Right atrium auricular region (tissue), 2 donors: ENCODE data around the gene PCK1. TPM values are rescaled to one million over a fixed set of nuclear protein-coding genes. Genes with fewer than 3 reads are reported as not detected.

ENCODE experiments used
- DNase-seq: peaks from one replicate; pipeline ENCODE4 v3.0.0-alpha.2; 2019; ENCODE audit warnings: low spot score
- H3K27ac ChIP-seq, 2 donors: fragments of 200-600 bp; sonication (generic); 1 replicate in 1 of 2; 2 replicates in 1 of 2; pipeline ENCODE4 v1.5.1; 2016 to 2019
- H3K27me3 ChIP-seq, 2 donors: fragments of 200-600 bp; sonication (generic); one replicate each; pipeline versions ENCODE4 v1.5.1 to v1.6.0; 2017 to 2019
- H3K36me3 ChIP-seq: fragments of 200-600 bp; sonication (generic); one replicate; pipeline ENCODE4 v1.5.1; 2016
- H3K4me1 ChIP-seq, 2 donors: fragments of 200-600 bp; sonication (generic); one replicate each; pipeline versions ENCODE4 v1.5.1 to v1.6.0; 2017 to 2019
- H3K4me3 ChIP-seq, 2 donors: fragments of 200-600 bp; sonication (generic); 1 replicate in 1 of 2; 2 replicates in 1 of 2; pipeline ENCODE4 v1.5.1; 2017 to 2019; ENCODE audit warnings: mild to moderate bottlenecking in 1 of 2, moderate library complexity in 1 of 2
- H3K9me3 ChIP-seq, 2 donors: fragments of 200-600 bp; sonication (generic); one replicate each; pipeline ENCODE4 v1.5.1; 2019
- total RNA-seq, 2 donors: library from RNA; depleted of rRNA; stranded (reverse); fragments of >200 nt; gene quantifications; one replicate each; pipeline ENCODE4 v1.1.0, GENCODE V29; 2016
- TF ChIP-seq, protein P1 (sequence below), 2 donors: fragments of 200-600 bp; sonication (generic); IDR thresholded peaks; one replicate each; pipeline ENCODE4 v1.5.1; 2019; ENCODE audit warnings: antibody characterized with exemption in 2 of 2

Gene PCK1
- total RNA-seq, 2 donors from 2014 or later, result 0.52 to 4.7 TPM

DNA sequence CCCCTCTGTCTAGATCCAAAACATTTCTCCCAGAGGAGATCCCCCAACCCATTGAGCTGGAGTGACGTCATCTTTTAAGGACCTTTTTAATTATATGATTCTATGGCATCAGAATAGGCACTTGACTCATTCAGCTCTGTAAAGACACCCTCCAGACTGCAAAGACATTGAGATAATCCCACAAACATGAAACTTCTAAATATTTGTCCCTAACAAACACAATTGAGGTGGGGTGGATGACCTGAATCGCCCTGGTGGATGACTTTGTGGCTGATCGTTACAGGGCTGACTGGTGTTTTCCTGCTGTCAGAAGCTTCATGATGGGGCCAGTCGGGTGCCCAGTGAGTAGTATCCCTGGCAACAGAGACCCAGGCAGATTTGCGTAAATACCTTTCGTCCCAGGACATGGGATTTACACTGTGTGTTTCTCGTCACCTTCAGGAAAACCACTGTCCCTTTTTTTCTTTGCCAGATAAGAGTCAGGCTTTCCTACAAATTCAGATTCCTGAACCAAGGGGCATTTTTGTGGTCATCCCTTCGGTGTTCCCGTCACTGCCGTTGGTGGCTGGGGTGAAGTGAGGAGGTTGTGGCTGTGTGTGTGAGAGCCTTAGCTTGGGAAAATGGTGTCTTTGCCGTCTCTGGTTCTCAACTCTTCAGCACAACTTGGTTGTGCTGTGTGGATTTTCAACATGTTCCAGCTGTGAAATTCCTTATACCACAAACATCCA is 5.3 kb upstream of the PCK1 start:
- Histone ChIP-seq H3K9me3 (no peaks in the 10 kb centered on the region), H3K4me3 (no peak overlapping the region), H3K36me3 (no peaks in the 10 kb centered on the region), H3K4me1 (no peaks in the 10 kb centered on the region), H3K27me3 (no peaks in the 10 kb centered on the region), H3K27ac (no peak overlapping the region)
- DNase-seq, result no peak
- TF ChIP-seq, protein P1, sequence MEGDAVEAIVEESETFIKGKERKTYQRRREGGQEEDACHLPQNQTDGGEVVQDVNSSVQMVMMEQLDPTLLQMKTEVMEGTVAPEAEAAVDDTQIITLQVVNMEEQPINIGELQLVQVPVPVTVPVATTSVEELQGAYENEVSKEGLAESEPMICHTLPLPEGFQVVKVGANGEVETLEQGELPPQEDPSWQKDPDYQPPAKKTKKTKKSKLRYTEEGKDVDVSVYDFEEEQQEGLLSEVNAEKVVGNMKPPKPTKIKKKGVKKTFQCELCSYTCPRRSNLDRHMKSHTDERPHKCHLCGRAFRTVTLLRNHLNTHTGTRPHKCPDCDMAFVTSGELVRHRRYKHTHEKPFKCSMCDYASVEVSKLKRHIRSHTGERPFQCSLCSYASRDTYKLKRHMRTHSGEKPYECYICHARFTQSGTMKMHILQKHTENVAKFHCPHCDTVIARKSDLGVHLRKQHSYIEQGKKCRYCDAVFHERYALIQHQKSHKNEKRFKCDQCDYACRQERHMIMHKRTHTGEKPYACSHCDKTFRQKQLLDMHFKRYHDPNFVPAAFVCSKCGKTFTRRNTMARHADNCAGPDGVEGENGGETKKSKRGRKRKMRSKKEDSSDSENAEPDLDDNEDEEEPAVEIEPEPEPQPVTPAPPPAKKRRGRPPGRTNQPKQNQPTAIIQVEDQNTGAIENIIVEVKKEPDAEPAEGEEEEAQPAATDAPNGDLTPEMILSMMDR (IDR thresholded peaks at IDR 0.05), result no peak

DNA sequence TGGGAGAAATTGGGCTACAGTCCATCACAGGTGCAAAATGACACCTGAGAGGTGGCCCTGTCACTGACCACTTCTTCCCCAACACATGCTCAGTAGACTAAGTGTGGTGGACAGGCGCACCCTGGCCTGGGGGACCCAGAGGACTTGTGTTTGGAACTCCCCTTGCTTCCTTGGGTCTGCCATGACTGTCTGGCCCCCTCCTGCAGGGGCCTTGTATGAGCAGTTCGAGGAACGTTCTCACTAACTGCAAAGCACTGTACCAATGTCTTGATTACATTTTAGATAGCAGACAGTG is 4.0 kb upstream of the PCK1 start:
- TF ChIP-seq, protein P1 (IDR thresholded peaks at IDR 0.05), result no peak
- no peak overlapping the region for H3K4me3 ChIP-seq
- no peaks in the 10 kb centered on the region for H3K36me3 ChIP-seq
- H3K4me1 ChIP-seq, result no peaks in the 10 kb centered on the region
- no peak overlapping the region for H3K27ac ChIP-seq
- DNase-seq, result no peak
- no peaks in the 10 kb centered on the region for H3K27me3 ChIP-seq
- no peaks in the 10 kb centered on the region for H3K9me3 ChIP-seq

DNA sequence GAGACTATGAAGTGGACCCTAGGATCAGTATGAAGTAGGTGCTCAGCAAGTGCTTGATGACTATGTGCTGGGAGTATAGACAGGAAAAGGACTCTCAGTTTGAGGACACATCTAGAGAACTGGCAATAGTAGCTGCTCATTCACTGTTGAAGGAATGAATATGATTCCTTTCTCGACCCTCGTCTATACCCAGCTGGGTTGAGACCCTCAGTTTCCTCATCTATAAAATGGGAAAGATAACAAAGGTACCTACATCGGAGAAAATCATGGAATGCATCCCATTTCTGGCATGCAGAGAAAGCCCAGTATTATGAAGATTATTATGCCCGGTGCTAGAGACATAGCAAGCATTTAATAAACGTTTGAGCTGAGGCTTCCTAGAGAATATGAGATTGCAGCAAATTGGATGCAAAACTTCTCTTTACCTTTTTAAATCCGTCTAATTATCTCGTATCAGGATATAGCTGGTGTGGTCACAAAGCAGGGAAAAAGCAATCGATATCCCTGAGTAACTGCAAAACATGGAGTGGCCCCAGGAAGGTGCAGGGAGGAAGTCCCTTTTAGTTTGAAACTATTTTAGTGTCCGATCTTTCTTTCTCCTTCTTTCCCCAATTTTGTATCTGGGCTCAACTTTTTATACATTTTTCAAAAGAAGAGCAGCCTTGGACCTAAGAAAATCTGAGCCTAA is 2.8 kb upstream of the PCK1 start:
- Histone ChIP-seq H3K4me3 (no peak overlapping the region), H3K9me3 (no peaks in the 10 kb centered on the region), H3K27me3 (no peaks in the 10 kb centered on the region), H3K27ac (no peak overlapping the region), H3K4me1 (no peaks in the 10 kb centered on the region), H3K36me3 (no peaks in the 10 kb centered on the region)
- TF ChIP-seq, protein P1 (IDR thresholded peaks at IDR 0.05), result no peak
- DNase-seq, result no peak

DNA sequence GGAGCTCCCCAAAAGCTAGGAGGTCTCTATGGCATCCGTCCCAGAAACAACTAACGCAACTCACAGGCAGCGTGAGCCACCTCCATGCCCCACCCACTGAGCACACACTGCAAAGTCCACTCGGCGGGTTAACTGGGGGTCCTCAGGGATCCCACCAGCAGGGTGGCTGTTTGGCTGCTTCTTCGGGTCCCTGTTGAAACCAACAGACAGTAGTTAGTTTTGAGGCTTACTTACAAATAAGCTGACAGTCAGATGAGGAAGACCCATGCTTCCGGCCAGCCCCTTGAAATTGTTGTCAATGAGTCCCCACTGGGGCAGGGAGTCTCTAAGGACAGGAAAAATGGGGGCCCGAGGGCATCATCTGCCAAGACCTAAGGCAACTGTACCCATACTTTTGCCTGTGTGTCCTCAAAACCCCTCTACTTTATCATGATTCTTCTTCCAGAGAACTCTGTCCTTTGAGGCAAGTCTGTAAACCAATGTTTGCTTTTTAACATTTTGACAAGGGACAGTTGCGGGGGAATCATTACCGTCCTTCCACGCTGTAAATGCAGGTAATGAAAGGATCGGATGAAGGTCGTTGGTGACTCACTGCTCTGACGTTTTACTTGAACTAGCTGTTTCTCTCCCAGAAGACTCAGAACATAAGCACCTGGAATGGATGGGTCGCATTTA is 2.2 kb upstream of the PCK1 start:
- H3K4me1 ChIP-seq, result no peaks in the 10 kb centered on the region
- no peak overlapping the region for H3K27ac ChIP-seq
- no peaks in the 10 kb centered on the region for H3K36me3 ChIP-seq
- H3K9me3 ChIP-seq, result no peaks in the 10 kb centered on the region
- TF ChIP-seq, protein P1 (IDR thresholded peaks at IDR 0.05), result no peak
- no peak overlapping the region for H3K4me3 ChIP-seq
- no peak for DNase-seq
- no peaks in the 10 kb centered on the region for H3K27me3 ChIP-seq

DNA sequence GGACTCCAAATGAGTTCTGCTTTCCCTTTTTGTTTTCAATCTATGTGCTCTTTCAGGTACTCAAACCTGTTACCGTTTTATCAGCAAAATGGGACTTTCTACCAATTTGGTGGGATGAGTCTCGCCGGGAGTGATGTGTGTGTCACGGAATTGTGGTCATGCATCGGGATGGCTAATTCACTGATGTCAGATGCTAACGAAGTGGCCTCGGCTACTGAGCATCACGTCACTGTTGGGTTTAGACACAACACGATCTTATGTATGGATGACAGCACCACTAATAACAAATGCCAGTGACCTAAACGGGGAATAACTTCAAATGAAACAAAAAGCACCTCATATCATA is 1.6 kb upstream of the PCK1 start:
- H3K4me1 ChIP-seq, result no peaks in the 10 kb centered on the region
- no peaks in the 10 kb centered on the region for H3K36me3 ChIP-seq
- no peak for DNase-seq
- TF ChIP-seq, protein P1 (IDR thresholded peaks at IDR 0.05), result no peak
- no peak overlapping the region for H3K27ac ChIP-seq
- H3K4me3 ChIP-seq, result no peak overlapping the region
- H3K9me3 ChIP-seq, result no peaks in the 10 kb centered on the region
- no peaks in the 10 kb centered on the region for H3K27me3 ChIP-seq
